ENCODE measurements around the gene KCNAB1. TPM values are rescaled to one million over a fixed set of nuclear protein-coding genes. Genes with fewer than 3 reads are reported as not detected.

KCNAB1 gene
- total and polyA plus RNA-seq, 2 donors (not counting 3 experiments of a cell fraction or from before 2014, with no cell fraction given) = 0.21 TPM; not detected in 1

DNA sequence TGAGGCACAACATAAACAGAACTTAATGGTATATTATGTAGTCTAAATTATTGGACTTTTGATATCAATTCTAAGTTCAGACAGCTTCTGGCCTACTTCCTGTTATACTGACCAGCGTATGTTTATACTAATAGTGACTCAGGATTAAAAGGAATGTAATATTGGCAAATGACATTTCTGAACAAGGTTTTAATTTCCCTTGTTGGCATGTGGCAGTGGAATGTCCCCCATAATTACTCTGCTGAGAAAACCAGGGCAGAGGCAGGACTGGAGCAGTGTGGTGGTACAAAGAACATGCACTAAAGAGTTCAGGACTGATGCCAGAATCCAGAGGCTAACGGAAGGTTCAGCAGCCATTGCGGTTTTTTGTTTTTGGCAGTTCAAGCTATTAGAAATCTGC lies 184.0 kb downstream of the KCNAB1 start:
- Histone ChIP-seq H3K27ac (ENCODE audit: insufficient read depth, low read depth, low read length) (peak overlapping the region; percentile 79), H3K4me2 (ENCODE audit: insufficient read depth, low read length) (peak overlapping the region; percentile 59), H3K9me3 (replicated peaks; ENCODE audit: control insufficient read depth, insufficient read depth, low read length) (no peaks in the 10 kb centered on the region), H3K79me2 (ENCODE audit: control insufficient read depth, insufficient read depth, low read length) (no peaks in the 10 kb centered on the region), H3K27me3 (ENCODE audit: control insufficient read depth in 2 of 2, insufficient read depth in 2 of 2, low read length in 2 of 2) (no peaks in the 10 kb centered on the region), H3K36me3 (ENCODE audit: control insufficient read depth in 2 of 2, extremely low read depth in 1 of 2, insufficient read depth in 2 of 2, low read length in 2 of 2) (no peaks in the 10 kb centered on the region), H3K4me1 (ENCODE audit: control insufficient read depth, extremely low read depth, insufficient read depth, low read length) (peaks cover 53% of the 10 kb centered on the region), H3K9me1 (replicated peaks; ENCODE audit: control insufficient read depth, extremely low read depth, insufficient read depth, low read length) (no peaks in the 10 kb centered on the region), H2AFZ (ENCODE audit: low read depth, low read length) (peak overlapping the region; percentile 44), H3K4me3 (replicated peaks in 1 of 3; ENCODE audit: insufficient read depth in 1 of 3, low read depth in 1 of 3, low read length in 3 of 3) (no peak overlapping the region), H4K20me1 (replicated peaks; ENCODE audit: control insufficient read depth, extremely low read depth, insufficient read depth, low read length) (no peaks in the 10 kb centered on the region), H3K9ac (replicated peaks; ENCODE audit: extremely low read depth, insufficient read depth, low read length) (peak overlapping the region; percentile 51)
- no peak for TF ChIP-seq MAX (IDR thresholded peaks at IDR 0.05; ENCODE audit: insufficient read depth, insufficient read length)
- no peak for TF ChIP-seq CTCF (IDR thresholded peaks at IDR 0.05; ENCODE audit: extremely low read depth in 1 of 2, insufficient read depth in 1 of 2, low read depth in 1 of 2, low read length in 2 of 2)
- no peak for TF ChIP-seq MYC (IDR thresholded peaks at IDR 0.05; ENCODE audit: low read depth, low read length)
- TF ChIP-seq JUN (IDR thresholded peaks at IDR 0.05; ENCODE audit: borderline replicate concordance, insufficient read depth, insufficient read length, low read depth) = peak; percentile 12
- no peak for TF ChIP-seq POLR2A (IDR thresholded peaks at IDR 0.05; ENCODE audit: low read depth, low read length)
- peak; percentile 24 for TF ChIP-seq GATA2 (IDR thresholded peaks at IDR 0.05; ENCODE audit: insufficient read depth, insufficient read length, low read depth, low read length)
- peak; percentile 25 for TF ChIP-seq POLR2AphosphoS5 (IDR thresholded peaks at IDR 0.05; ENCODE audit: insufficient read depth, low read depth, low read length)
- TF ChIP-seq EZH2 (IDR thresholded peaks at IDR 0.05; ENCODE audit: borderline replicate concordance, low read depth, low read length, severe bottlenecking) = no peak
- peak; percentile 65 for TF ChIP-seq FOS (IDR thresholded peaks at IDR 0.05; ENCODE audit: borderline replicate concordance, insufficient read depth, low read length)
- peak; percentile 81 for FAIRE-seq
- ChIA-PET POLR2A (no interaction called here), CTCF (interaction anchor here (1.0 to 1.6 kb wide), 5 partner anchors 9 to 152 kb away, joined by 3 to 6 read pairs (median 3); no protein-coding TSS in a partner anchor)
- BruUV-seq (replicated peaks) = no TSS peak
- intact Hi-C loops (cut with micrococcal nuclease) = loop anchor here (1.0 to 10.0 kb wide), 7 partner anchors 93 to 784 kb away; partner anchors contain the start of gene LEKR1
- peak; percentile 84 for DNase-seq (ENCODE audit: low read depth, low spot score)
- dilution Hi-C loops (cut with MboI; ENCODE audit: extremely low pct_ligation_motif_present, low sequenced_read_pairs) = no loop called here

All from endothelial cell of umbilical vein (primary cell).